Cardiac muscle cell (in vitro differentiated cells and primary cell): ENCODE results near the gene KIAA1671. TPM values are rescaled to one million over a fixed set of nuclear protein-coding genes. Genes with fewer than 3 reads are reported as not detected.
A peak's percentile ranks its signal among the peaks of the same experiment; 100 is the strongest.

Source experiments
- DNase-seq, 2 donors: peaks; one replicate each; pipeline versions ENCODE4 v3.0.0 to v3.0.0-alpha.2; 2010 to 2017; ENCODE audit warnings: low read depth in 1 of 2, low spot score in 1 of 2
- H3K27ac ChIP-seq: fragments of 200-600 bp; sonication (generic); 2 replicates; pipeline ENCODE4 v1.5.1; 2016
- H3K27me3 ChIP-seq: fragments of 200-600 bp; sonication (generic); 2 replicates; pipeline ENCODE4 v1.6.0; 2016; ENCODE audit warnings: control low read depth
- H3K36me3 ChIP-seq: fragments of 200-600 bp; sonication (generic); 2 replicates; pipeline ENCODE4 v1.5.1; 2016; ENCODE audit warnings: control low read depth
- H3K4me1 ChIP-seq: fragments of 200-600 bp; sonication (generic); 2 replicates; pipeline ENCODE4 v1.8.1; 2017; ENCODE audit warnings: low read depth, mild to moderate bottlenecking, mixed run types
- H3K4me3 ChIP-seq: fragments of 200-600 bp; sonication (generic); 2 replicates; pipeline ENCODE4 v1.5.1; 2016; ENCODE audit warnings: mild to moderate bottlenecking
- H3K9me3 ChIP-seq: fragments of 200-600 bp; sonication (generic); 2 replicates; pipeline ENCODE4 v1.5.1; 2017; ENCODE audit warnings: low read depth, mild to moderate bottlenecking, control low read depth
- CTCF ChIP-seq: IDR thresholded peaks from 2 replicates; pipeline ENCODE4 v1.5.1; 2012; ENCODE audit warnings: low read depth, mild to moderate bottlenecking, low read length
- polyA plus RNA-seq: library from polyadenylated mRNA; unstranded; fragments of >200 nt; fragmentation: Nextera tagmentation; extraction: Ambion mirVana; gene quantifications from 2 replicates; pipeline ENCODE4 v1.2.1, GENCODE V29; 2016
- total RNA-seq: library from RNA; depleted of rRNA; stranded (reverse); fragments of >200 nt; gene quantifications from 2 replicates; pipeline ENCODE4 v1.2.3, GENCODE V29; 2016

Gene KIAA1671
- total and polyA plus RNA-seq, 2 experiments from 2014 or later: 10.9 to 37.3 TPM

GRCh38 chr22:25186140-25186539, 233.6 kb downstream of the KIAA1671 start:
- Histone ChIP-seq H3K4me3 (no peak overlapping the region), H3K36me3 (peaks cover 21% of the 10 kb centered on the region), H3K9me3 (no peaks in the 10 kb centered on the region), H3K4me1 (no peaks in the 10 kb centered on the region), H3K27me3 (no peaks in the 10 kb centered on the region), H3K27ac (no peak overlapping the region)
- DNase-seq: no peak
- TF ChIP-seq CTCF: no peak

- Histone ChIP-seq H3K36me3 (peaks cover 31% of the 10 kb centered on the region), H3K27ac (no peak overlapping the region), H3K9me3 (no peaks in the 10 kb centered on the region), H3K4me1 (no peaks in the 10 kb centered on the region), H3K27me3 (no peaks in the 10 kb centered on the region), H3K4me3 (no peak overlapping the region)
- TF ChIP-seq CTCF: no peak
- no peak for DNase-seq
Observed at GRCh38 chr22:25187469-25187868, 235.0 kb downstream of the KIAA1671 start.

GRCh38 chr22:25192406-25192805, 239.9 kb downstream of the KIAA1671 start:
- Histone ChIP-seq H3K36me3 (peaks cover 22% of the 10 kb centered on the region), H3K4me3 (no peak overlapping the region), H3K27me3 (no peaks in the 10 kb centered on the region), H3K4me1 (no peaks in the 10 kb centered on the region), H3K27ac (no peak overlapping the region), H3K9me3 (no peaks in the 10 kb centered on the region)
- TF ChIP-seq CTCF: no peak
- no peak for DNase-seq

- Histone ChIP-seq H3K36me3 (peaks cover 20% of the 10 kb centered on the region), H3K4me1 (no peaks in the 10 kb centered on the region), H3K27me3 (no peaks in the 10 kb centered on the region), H3K4me3 (no peak overlapping the region), H3K9me3 (no peaks in the 10 kb centered on the region), H3K27ac (no peak overlapping the region)
- no peak for TF ChIP-seq CTCF
- DNase-seq: no peak
Observed at GRCh38 chr22:25193130-25193529, 240.6 kb downstream of the KIAA1671 start.

- Histone ChIP-seq H3K27me3 (no peaks in the 10 kb centered on the region), H3K4me3 (no peak overlapping the region), H3K4me1 (no peaks in the 10 kb centered on the region), H3K9me3 (no peaks in the 10 kb centered on the region), H3K36me3 (peaks cover 20% of the 10 kb centered on the region), H3K27ac (no peak overlapping the region)
- TF ChIP-seq CTCF: no peak
- peak; percentile 4 to 68 for DNase-seq
Observed at GRCh38 chr22:25193548-25193947, 241.0 kb downstream of the KIAA1671 start.

- no peak for TF ChIP-seq CTCF
- H3K4me1 ChIP-seq: no peaks in the 10 kb centered on the region
- no peak overlapping the region for H3K27ac ChIP-seq
- H3K27me3 ChIP-seq: no peaks in the 10 kb centered on the region
- no peaks in the 10 kb centered on the region for H3K9me3 ChIP-seq
- H3K36me3 ChIP-seq: peaks cover 14% of the 10 kb centered on the region
- no peak overlapping the region for H3K4me3 ChIP-seq
- DNase-seq: no peak
Observed at GRCh38 chr22:25196326-25196725, 243.8 kb downstream of the KIAA1671 start.
